Measurements from ENCODE around the gene IPCEF1. TPM values are rescaled to one million over a fixed set of nuclear protein-coding genes. Genes with fewer than 3 reads are reported as not detected.
"Not testable (repeated sequence)": the region's sequence is repeated elsewhere in the genome, so short reads cannot be mapped to it uniquely, and the experiment has no call there.

IPCEF1 gene
- total and polyA plus RNA-seq, 2 of the 8 experiments (the other 6 are each of a cell fraction or from before 2014, with no cell fraction given), result 0.41 to 0.78 TPM

- H3K36me3 ChIP-seq (ENCODE audit: control insufficient read depth in 2 of 4, insufficient read depth in 4 of 4, low read length in 3 of 4); H3K79me2 ChIP-seq (ENCODE audit: control insufficient read depth in 1 of 2, insufficient read depth in 2 of 2, low read length in 2 of 2); H2BK20ac ChIP-seq (ENCODE audit: low read length); H3K4me2 ChIP-seq (ENCODE audit: insufficient read depth in 1 of 2, low read depth in 2 of 2, low read length in 2 of 2); H4K8ac ChIP-seq (ENCODE audit: extremely low read depth, insufficient read depth, low read length); H2AK5ac ChIP-seq (ENCODE audit: low read depth, low read length); H2BK5ac ChIP-seq (ENCODE audit: low read depth, low read length); H3K14ac ChIP-seq (ENCODE audit: insufficient read length); H3K18ac ChIP-seq (ENCODE audit: extremely low read depth, low read length); DNase-seq (ENCODE audit: low read depth in 1 of 2, low spot score in 2 of 2); H4K20me1 ChIP-seq (replicated peaks in 1 of 2; ENCODE audit: control insufficient read depth in 1 of 2, insufficient read depth in 2 of 2, low read length in 2 of 2); H2BK12ac ChIP-seq (ENCODE audit: low read depth, low read length); H2BK120ac ChIP-seq (replicated peaks; ENCODE audit: low read depth, low read length); H4K5ac ChIP-seq (ENCODE audit: insufficient read length, low read depth, low read length); H3K9ac ChIP-seq (replicated peaks in 1 of 4; ENCODE audit: extremely low read depth in 1 of 4, low read depth in 3 of 4, low read length in 3 of 4); CTCF ChIA-PET (ENCODE audit: partially characterized antibody); H3K9me3 ChIP-seq (ENCODE audit: insufficient read depth in 2 of 2, low read depth in 1 of 2, low read length in 1 of 2); H3K23me2 ChIP-seq (ENCODE audit: low read depth, low read length); H3K27me3 ChIP-seq (replicated peaks in 1 of 4; ENCODE audit: control insufficient read depth in 3 of 4, extremely low read depth in 1 of 4, insufficient read depth in 3 of 4, low read length in 3 of 4); H2AFZ ChIP-seq (ENCODE audit: low read length); FAIRE-seq; H2BK15ac ChIP-seq (ENCODE audit: low read length); POLR2A ChIA-PET (ENCODE audit: partially characterized antibody); H3K23ac ChIP-seq (ENCODE audit: insufficient read length); H3K56ac ChIP-seq (replicated peaks; ENCODE audit: insufficient read length, low read depth, low read length); H3K4me3 ChIP-seq (ENCODE audit: extremely low read depth in 1 of 4, insufficient read depth in 2 of 4, low read depth in 3 of 4, low read length in 4 of 4); H4K91ac ChIP-seq (replicated peaks; ENCODE audit: insufficient read length, low read length); H3K79me1 ChIP-seq (ENCODE audit: low read depth, low read length); H3K4ac ChIP-seq (replicated peaks; ENCODE audit: insufficient read length, low read depth, low read length); H3K27ac ChIP-seq (ENCODE audit: low read depth, low read length): not testable (repeated sequence)
- peaks cover 1 to 11% (median 4%) of the 10 kb centered on the region in 4 experiments; a peak in 3 of 7 replicates for H3K4me1 ChIP-seq (replicated peaks in 1 of 4; ENCODE audit: control insufficient read depth in 3 of 4, insufficient read depth in 4 of 4, low read length in 3 of 4)
- 84% methylated on average over 11 of the region's 11 CpGs; no CpG with 5 or more reads in 1 of the 2 experiments for WGBS, 2 experiments (ENCODE audit: extremely low coverage in 1 of 2, insufficient coverage in 1 of 2, insufficient read length in 1 of 2, insufficient replicate concordance in 2 of 2, low coverage in 1 of 2, low lambda C conversion rate in 2 of 2, missing lambda C conversion rate in 1 of 2)
Measured at GRCh38 chr6:154241061-154241460, 115.5 kb downstream of the IPCEF1 start.
